Skin epidermis (tissue), 12 donors: ENCODE measurements around the gene CKS1B.

Experiments
- H3K27ac ChIP-seq, 21 experiments: fragments of 200-600 bp; sonication (generic) in 11 of 21; one replicate each; pipeline ENCODE4 v1.5.0; 2020; ENCODE audit warnings: mild to moderate bottlenecking in 3 of 21, inconsistent platforms in 2 of 21, moderate library complexity in 2 of 21
- H3K4me3 ChIP-seq, 7 experiments: fragments of 200-600 bp; sonication (generic) in 2 of 7; one replicate each; pipeline ENCODE4 v1.5.0; 2020; ENCODE audit warnings: inconsistent platforms in 2 of 7, mild to moderate bottlenecking in 2 of 7, moderate library complexity in 1 of 7

The CKS1B gene

GRCh38 chr1:154945160-154945961 is 29.1 kb upstream of the CKS1B start:
- Histone ChIP-seq H3K27ac (peak overlapping the region in 3 of 21 experiments; percentile 6 to 47 (median 27)), H3K4me3 (no peak overlapping the region)

DNA sequence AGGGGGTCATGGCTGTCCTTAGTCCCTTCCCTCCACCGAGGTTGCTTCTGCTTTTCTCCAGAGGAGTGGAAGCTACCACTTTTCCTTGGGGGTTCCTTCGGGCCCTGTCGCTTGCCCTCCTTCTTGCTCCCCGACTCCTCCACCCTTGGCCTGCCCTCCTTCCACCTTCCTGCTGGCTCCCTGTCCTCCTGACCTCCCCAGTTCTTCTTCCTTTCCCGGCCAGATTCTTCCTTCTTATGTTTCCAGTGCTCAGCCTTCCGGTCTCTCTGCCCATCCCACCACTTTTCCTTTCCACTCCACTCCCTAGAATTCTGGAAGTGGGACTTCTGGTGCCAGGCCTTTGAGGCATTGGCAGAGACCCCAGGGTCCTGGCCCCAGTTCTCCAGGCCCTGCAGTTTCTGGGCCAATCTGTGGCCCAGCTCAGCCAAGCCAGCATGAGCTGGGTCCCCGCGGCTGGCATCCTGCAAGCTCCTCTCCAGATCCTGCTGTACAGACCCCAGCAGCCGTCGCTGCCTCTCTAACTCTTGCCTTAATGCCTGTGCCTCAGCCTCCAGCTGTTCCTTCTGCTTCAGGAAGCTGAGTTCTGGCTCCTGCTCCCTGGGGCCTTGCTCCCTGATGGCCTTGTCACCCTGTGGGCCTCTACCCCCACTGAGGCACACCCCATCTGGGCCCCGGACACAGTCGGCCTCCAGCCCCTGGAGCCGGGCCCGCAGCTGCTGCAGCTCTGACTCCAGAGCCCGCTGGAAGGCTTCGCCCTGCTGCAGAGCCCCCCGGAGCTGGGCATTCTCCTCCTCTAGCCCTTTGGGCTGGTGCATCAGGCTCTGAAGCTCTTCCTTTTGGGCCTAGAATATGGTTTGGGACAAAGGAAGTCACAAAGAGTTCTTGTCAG is 28.3 kb upstream of the CKS1B start:
- no peak overlapping the region for H3K4me3 ChIP-seq
- no peak overlapping the region for H3K27ac ChIP-seq

GRCh38 chr1:154948079-154948478 is 26.4 kb upstream of the CKS1B start:
- no peak overlapping the region for H3K4me3 ChIP-seq

DNA sequence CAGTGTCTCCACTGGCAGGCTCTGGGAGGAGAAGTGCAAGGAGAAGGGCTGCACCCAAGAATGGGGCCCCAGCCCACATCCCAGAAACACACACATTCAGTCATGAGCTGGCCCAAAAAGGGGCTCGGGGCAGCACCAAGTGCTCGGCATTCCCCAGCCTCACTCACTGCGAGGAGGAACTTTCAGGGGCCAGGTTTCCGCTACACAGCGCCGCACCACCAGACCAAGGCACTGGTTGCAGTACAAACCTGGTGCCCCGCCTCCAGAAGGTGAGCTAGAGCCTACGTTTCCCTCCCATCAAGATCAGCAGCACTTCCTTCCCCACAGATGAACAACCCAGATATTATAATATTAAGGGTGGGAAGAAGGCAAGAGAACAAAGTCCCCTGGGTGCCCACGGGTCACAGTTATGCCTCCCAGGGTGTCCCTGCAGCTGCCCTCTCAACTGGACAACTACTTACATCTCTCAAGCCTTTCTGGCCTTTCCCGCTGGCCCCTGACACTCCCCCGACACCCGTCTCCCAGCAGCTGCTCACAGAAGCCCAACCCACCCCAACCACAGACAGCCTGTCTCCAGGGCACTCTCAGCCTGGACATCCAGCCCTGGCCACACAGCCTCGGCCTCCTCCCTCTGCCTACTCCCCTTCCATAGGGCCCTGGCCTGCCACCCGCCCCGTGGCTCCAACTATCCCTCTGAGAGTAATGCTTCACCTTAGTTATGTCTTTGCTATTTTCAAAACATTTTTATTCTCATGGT is 22.4 kb upstream of the CKS1B start:
- peak overlapping the region in 11 of 21 experiments; percentile 6 to 94 (median 62) for H3K27ac ChIP-seq

More at GRCh38 chr1:154948079-154948478, 26.4 kb upstream of the CKS1B start:
- no peak overlapping the region for H3K27ac ChIP-seq

DNA sequence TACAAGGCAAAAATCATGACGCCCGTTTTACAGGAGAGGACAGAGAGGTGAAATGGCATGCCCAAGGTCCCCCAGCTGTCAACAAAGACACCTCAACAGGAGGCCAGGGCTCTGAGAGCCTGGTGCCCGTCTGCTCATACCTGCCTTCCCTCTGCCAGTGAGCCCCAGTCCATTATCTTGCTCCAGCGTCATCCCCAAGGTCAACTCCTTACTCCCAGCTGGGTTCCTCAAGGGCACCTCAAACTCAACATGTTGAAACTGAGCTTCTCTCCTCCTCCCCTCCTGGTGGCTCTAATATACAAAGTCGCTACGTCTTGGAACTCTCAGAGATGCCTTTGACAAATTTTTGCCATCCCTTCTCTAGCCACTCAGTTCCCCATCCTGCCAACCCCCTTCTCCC is 21.8 kb upstream of the CKS1B start:
- peak overlapping the region in 3 of 7 experiments; percentile 2 to 22 (median 2) for H3K4me3 ChIP-seq
- peak overlapping the region in 10 of 21 experiments; percentile 6 to 94 (median 70) for H3K27ac ChIP-seq

More for the DNA sequence above, 22.4 kb upstream of the CKS1B start:
- peak overlapping the region in 2 of 7 experiments; percentile 2 to 22 for H3K4me3 ChIP-seq

GRCh38 chr1:154953611-154954038 is 20.9 kb upstream of the CKS1B start:
- peak overlapping the region in 2 of 7 experiments; percentile 3 to 46 for H3K4me3 ChIP-seq
- H3K27ac ChIP-seq: peak overlapping the region in 9 of 21 experiments; percentile 23 to 94 (median 77)

- peak overlapping the region in 4 of 7 experiments; percentile 43 to 51 (median 47) for H3K4me3 ChIP-seq
- peak overlapping the region in 13 of 21 experiments; percentile 19 to 94 (median 70) for H3K27ac ChIP-seq
Observed at GRCh38 chr1:154954541-154954940, 19.9 kb upstream of the CKS1B start.

GRCh38 chr1:154955039-154955717 is 19.3 kb upstream of the CKS1B start:
- H3K4me3 ChIP-seq: peak overlapping the region; percentile 40 to 51 (median 46)
- peak overlapping the region; percentile 44 to 94 (median 79) for H3K27ac ChIP-seq

- Histone ChIP-seq H3K27ac (peak within 1 kb of the TSS; percentile 44 to 94 (median 79)), H3K4me3 (peak within 1 kb of the TSS; percentile 40 to 51 (median 46))
Observed at GRCh38 chr1:154955718-154956543, 18.6 kb upstream of the CKS1B start, which contains the start of gene PBXIP1. Gene PBXIP1, minus strand, starts transcription at chr1:154956099. Its CDS starts 2,378 bp downstream, at chr1:154953721.

DNA sequence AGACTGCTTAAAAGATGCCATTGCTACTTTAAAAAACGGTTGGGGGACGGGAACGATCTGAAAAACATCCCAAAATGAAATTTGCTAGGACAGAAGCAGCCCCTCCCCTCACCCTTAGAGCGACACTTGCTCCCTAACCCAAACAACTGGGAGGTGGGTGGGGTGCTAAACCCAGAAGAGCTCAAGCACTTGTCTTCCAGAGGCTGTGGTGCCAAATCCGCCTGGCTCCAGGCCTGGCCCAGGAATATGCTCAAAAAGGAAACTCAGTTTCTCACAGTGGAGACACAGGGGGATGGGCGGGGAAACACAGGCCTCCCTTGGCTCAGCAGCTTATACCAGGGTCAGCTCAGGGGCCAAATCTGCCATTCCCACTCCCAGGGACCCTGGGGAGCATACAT is 17.9 kb upstream of the CKS1B start:
- H3K4me3 ChIP-seq: peak overlapping the region; percentile 40 to 51 (median 46)
- peak overlapping the region in 20 of 21 experiments; percentile 15 to 94 (median 79) for H3K27ac ChIP-seq

DNA sequence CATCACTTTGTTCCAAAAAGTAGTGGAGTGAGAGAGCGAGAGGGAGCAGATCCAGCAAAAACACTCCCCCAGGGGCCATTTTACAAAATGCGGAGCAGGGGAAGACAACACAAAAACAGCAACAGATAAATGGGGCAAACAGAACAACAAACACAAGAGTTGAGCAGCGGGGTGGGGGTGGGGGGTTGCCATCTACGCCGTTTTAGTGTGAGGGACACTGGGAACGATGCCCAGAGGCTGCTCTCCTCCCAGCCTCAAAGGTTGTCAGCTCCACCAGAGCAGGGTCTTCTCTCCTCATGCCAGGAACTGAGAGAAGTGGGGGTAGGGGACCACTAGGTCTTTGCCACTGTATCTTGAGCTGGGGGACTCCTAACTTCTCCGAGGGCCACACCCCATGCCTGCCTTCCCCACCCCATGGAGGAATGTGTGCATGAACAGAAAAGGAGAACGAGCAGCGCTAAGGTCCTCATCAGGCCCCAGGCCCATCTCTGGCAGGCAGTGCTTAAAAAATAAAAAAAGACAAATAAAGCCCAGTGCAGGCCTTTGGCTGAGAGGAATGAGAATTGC is 17.3 kb upstream of the CKS1B start:
- Histone ChIP-seq H3K27ac (peak overlapping the region in 12 of 21 experiments; percentile 27 to 94 (median 83)), H3K4me3 (no peak overlapping the region)

GRCh38 chr1:154958036-154958435 is 16.4 kb upstream of the CKS1B start:
- no peak overlapping the region for H3K4me3 ChIP-seq
- H3K27ac ChIP-seq: peak overlapping the region in 1 of 21 experiments; percentile 9

- no peak overlapping the region for H3K4me3 ChIP-seq
- H3K27ac ChIP-seq: peak overlapping the region in 2 of 21 experiments; percentile 7 to 19
Observed at GRCh38 chr1:154958681-154959425, 15.6 kb upstream of the CKS1B start.

- Histone ChIP-seq H3K27ac (peak overlapping the region in 2 of 21 experiments; percentile 7 to 19), H3K4me3 (no peak overlapping the region)
Observed at GRCh38 chr1:154959426-154959780, 15.1 kb upstream of the CKS1B start.

- H3K27ac ChIP-seq: peak overlapping the region in 18 of 21 experiments; percentile 90 to 100 (median 98)
- peak overlapping the region; percentile 67 to 88 (median 69) for H3K4me3 ChIP-seq
Observed at GRCh38 chr1:154960446-154961136, 13.9 kb upstream of the CKS1B start.
